Measurements from ENCODE around the gene TMCO1. TPM values are rescaled to one million over a fixed set of nuclear protein-coding genes. Genes with fewer than 3 reads are reported as not detected.

The TMCO1 gene
- total RNA-seq, 2 experiments from 2014 or later = 50.5 to 50.7 TPM

DNA sequence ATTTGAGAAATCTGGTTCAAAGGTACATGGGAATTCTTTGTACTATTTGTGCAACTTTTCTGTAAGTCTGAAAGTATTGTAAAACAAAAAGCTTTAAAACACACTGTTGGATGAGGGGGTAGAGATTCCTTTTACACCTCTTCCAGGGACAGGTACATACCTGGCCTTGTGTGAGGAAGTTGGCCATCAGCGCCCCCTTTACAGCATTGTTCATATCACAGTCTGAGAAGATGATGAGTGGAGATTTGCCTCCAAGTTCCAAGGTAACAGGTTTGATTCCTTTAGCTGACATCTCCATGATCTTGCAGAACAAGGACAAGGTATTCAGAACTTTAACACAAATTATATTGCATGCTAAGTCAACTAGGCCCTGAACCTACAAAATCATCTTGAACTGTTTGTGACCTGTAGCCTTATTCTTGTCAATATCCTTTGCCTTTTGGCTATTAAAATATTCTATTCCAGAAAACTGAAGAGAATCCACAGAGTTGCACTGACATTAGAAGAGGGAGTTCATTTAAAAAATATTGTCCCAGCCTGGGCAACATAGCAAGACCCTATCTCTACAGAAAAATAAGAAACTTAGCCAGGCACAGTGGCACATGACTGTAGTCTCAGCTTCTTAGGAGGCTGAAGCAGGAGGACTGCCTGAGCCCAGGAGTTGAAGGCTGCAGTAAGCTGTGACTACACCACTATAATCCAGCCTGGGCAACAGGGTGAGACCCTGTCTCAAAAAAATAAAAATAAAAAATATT, 89.2 kb downstream of the TMCO1 start:
- Mint-ChIP-seq H3K4me3 (no peak overlapping the region), H3K27ac (peak overlapping the region; percentile 62), H3K27me3 (ENCODE audit: low read depth) (no peaks in the 10 kb centered on the region), H3K9me3 (no peaks in the 10 kb centered on the region), H3K4me1 (ENCODE audit: low read depth) (peaks cover 24% of the 10 kb centered on the region), H3K36me3 (ENCODE audit: low read depth) (peaks cover 55% of the 10 kb centered on the region)
- CTCF ChIA-PET = interaction anchor here (1.2 kb wide), 1 partner anchor 77 kb away, joined by 3 read pairs; no protein-coding TSS in a partner anchor
- intact Hi-C loops (cut with micrococcal nuclease) = loop anchor here (2.0 kb wide), 2 partner anchors 47 to 79 kb away; no protein-coding TSS in a partner anchor
- peak; percentile 11 for DNase-seq

DNA sequence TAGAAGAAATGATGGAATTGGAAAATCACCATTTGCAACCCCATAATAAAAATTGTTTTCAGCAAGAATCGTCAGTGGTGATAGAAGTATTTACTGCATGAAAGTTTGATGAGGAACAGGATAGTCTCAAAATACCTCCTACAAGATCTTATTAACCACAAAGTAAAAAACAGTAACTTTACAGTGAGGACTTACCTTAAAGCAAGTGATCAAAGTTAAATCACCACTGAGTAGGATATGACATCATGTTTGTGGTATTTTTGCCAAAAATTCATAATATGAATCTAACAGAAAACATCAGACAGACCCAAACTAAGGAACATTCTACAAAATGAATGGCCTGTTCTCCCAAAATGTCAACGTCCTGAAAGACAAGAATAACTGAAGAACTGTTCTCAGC, 90.2 kb downstream of the TMCO1 start:
- H3K4me1 Mint-ChIP-seq (ENCODE audit: low read depth) = peaks cover 19% of the 10 kb centered on the region
- intact Hi-C loops (cut with micrococcal nuclease) = loop anchor here (2.0 kb wide), 2 partner anchors 46 to 78 kb away; no protein-coding TSS in a partner anchor
- H3K4me3 Mint-ChIP-seq = no peak overlapping the region
- H3K27me3 Mint-ChIP-seq (ENCODE audit: low read depth) = no peaks in the 10 kb centered on the region
- no peak for DNase-seq
- peak overlapping the region; percentile 62 for H3K27ac Mint-ChIP-seq
- no peaks in the 10 kb centered on the region for H3K9me3 Mint-ChIP-seq
- CTCF ChIA-PET = interaction anchor here (1.2 kb wide), 1 partner anchor 76 kb away, joined by 3 read pairs; no protein-coding TSS in a partner anchor
- H3K36me3 Mint-ChIP-seq (ENCODE audit: low read depth) = peaks cover 55% of the 10 kb centered on the region

Other genes with a start within 250 kb of the TMCO1 start
- not detected for gene LRRC52, start 224.9 kb downstream of the TMCO1 start, total RNA-seq
- 10 to 100 TPM; 26.6 to 29.2 TPM for gene MGST3, start 137.6 kb downstream of the TMCO1 start, total RNA-seq
- gene ALDH9A1, start 70.3 kb downstream of the TMCO1 start, total RNA-seq = 10 to 100 TPM; 35.8 to 43.5 TPM
- gene UCK2, start 58.7 kb upstream of the TMCO1 start, total RNA-seq = 10 to 100 TPM; 58.8 to 61.5 TPM